MM.1S (cell line): ENCODE measurements around the gene TNFRSF14.

Experiments used
- EZH2 ChIP-seq: fragments of 300-600 bp; sonication (generic); optimal IDR thresholded peaks from 2 replicates; pipeline ENCODE3; 2017; ENCODE audit warnings: low read depth, mild to moderate bottlenecking, antibody characterized with exemption, low read length, mixed read lengths
- TF ChIP-seq, protein P1 (sequence below): fragments of 300-600 bp; sonication (generic); IDR thresholded peaks from 2 replicates; pipeline ENCODE4 v1.5.1; 2016; ENCODE audit warnings: antibody characterized with exemption, low read length, mixed read lengths

DNA sequence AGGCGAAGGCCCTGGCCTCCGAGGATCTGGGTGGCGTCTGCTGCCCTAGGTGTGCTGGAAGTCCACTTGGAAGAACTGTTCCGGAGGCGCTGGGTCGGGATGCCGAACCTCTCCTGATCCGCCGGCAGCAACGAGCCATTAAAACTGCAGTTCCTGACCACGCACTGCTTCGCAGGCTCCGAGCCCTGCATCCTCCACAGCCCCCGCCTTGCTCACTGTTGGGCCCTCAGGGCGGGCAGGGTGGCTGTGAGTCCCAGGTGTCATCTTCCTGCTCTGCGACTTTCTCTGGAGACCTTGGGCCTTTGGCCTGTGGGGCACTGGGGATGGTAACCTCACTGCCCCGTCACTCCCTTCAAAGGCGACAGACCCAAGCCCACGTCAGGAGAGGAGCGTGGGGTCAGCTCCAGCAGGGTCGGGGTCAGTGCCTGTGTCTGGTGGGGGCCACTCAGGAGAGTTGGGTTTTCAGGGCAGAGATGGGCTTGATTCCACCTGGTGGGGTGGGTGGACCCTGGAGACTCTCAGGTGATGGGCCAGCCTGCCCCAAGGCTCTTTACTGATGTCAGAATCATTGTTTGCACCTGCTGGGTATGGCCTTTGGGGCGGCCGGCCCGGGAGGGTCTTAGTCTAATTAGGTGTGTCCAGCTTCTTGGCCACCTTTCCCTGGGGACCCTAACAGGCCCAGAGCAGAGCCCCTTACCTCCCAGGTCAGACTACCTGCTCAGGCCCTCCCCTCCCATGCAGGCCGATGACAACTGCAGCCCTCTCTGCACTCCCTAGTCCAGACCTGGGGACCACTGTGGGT lies 33.5 kb downstream of the TNFRSF14 start:
- TF ChIP-seq, protein P1, sequence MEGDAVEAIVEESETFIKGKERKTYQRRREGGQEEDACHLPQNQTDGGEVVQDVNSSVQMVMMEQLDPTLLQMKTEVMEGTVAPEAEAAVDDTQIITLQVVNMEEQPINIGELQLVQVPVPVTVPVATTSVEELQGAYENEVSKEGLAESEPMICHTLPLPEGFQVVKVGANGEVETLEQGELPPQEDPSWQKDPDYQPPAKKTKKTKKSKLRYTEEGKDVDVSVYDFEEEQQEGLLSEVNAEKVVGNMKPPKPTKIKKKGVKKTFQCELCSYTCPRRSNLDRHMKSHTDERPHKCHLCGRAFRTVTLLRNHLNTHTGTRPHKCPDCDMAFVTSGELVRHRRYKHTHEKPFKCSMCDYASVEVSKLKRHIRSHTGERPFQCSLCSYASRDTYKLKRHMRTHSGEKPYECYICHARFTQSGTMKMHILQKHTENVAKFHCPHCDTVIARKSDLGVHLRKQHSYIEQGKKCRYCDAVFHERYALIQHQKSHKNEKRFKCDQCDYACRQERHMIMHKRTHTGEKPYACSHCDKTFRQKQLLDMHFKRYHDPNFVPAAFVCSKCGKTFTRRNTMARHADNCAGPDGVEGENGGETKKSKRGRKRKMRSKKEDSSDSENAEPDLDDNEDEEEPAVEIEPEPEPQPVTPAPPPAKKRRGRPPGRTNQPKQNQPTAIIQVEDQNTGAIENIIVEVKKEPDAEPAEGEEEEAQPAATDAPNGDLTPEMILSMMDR = no peak
- TF ChIP-seq EZH2 = no peak
